ENCODE measurements around the gene CCM2L.

- no peak for TF ChIP-seq CTCF (optimal IDR thresholded peaks at IDR 0.05 in 1 of 3, IDR thresholded peaks at IDR 0.05 in 1 of 3, conservative IDR thresholded peaks at IDR 0.05 in 1 of 3; ENCODE audit: extremely low read depth in 1 of 3, insufficient read depth in 2 of 3, low read length in 3 of 3)
- no peak for TF ChIP-seq EZH2 (IDR thresholded peaks at IDR 0.05; ENCODE audit: low read length)
Measured at GRCh38 chr20:31992086-31992485, 18.2 kb upstream of the CCM2L start.
